ENCODE results near the gene TMEM168. TPM values are rescaled to one million over a fixed set of nuclear protein-coding genes. Genes with fewer than 3 reads are reported as not detected.
"Not testable (repeated sequence)": the region's sequence is repeated elsewhere in the genome, so short reads cannot be mapped to it uniquely, and the experiment has no call there.

TMEM168 gene
- polyA plus RNA-seq, 4 donors, result 37.7 to 48.7 (median 45.8) TPM

DNA sequence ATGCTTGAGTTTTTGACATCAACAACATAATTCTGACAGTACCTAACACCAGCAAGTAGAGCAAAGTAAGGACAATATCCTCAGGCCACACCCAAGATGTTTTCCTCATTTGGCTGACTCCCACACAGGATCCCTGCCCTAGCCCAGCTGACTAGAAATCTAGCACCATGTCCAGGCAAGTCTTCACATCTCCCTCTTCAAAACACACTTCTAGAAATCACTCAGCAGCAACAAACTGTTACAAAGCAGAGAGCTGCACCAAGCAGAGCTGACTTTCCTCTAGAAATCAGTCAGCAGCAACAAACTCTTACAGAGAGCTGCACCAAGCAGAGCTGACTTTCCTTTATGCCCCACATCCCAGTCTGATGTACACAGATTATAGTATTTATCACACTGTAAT lies 7.7 kb downstream of the TMEM168 start:
- DNase-seq (ENCODE audit: low read depth in 4 of 4, low spot score in 3 of 4), result no peak

DNA sequence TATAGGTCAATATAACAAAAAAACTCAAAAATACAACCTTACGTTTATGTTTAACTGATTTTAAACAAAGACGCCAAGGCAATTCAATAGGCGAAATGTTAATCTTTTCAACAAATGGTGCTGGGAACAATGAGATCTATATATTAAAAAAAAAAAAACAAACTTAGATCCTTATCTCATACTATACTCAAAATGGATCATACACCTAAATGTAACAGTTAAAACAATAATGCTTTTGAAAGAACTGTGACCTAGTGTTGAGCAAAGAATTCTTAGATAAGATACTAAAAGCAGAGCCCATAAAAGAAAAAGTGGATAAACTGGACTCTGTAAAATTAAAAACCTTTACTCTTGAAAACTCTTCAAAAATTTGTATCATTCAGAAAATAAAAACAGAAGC lies 8.6 kb downstream of the TMEM168 start:
- DNase-seq (ENCODE audit: low read depth in 4 of 4, low spot score in 3 of 4), result no peak

DNA sequence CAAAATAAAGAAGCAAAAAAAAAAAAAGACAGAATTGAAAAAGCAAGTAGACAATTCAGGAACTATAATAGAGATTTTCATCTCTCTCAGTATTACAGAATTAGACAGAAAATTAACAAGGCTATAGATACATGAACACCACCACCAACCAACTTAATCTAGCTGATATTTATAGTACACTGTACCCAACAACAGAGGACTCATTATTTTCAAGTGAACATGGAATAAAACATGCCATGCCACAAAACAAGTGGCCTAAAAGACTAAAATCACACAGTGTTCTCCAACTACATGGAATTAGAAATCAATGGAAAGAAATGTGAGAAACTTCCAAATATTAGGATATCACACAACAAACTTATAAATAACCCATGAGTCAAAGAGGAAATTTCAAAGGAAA lies 9.1 kb downstream of the TMEM168 start:
- DNase-seq (ENCODE audit: low read depth in 4 of 4, low spot score in 3 of 4), result no peak

DNA sequence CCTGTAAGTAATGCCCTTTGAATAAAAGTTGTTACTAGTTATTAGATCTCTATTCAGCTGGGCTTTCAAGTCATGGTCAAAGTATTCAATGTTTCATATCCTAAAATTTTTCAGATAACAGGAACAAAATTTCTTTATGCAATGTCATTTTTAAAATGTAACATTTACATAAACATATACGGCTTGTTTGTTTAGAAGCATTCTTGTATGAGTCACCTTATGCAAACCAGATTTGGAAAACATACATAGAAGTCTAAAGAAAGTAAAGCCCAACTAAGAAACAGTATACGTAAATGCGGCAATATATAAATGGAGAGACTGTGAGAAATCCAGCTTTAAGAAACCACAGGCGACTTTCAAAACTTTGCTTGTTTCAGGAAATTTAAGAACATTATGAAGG lies 10.5 kb downstream of the TMEM168 start:
- no peak for DNase-seq (ENCODE audit: low read depth in 4 of 4, low spot score in 3 of 4)

DNA sequence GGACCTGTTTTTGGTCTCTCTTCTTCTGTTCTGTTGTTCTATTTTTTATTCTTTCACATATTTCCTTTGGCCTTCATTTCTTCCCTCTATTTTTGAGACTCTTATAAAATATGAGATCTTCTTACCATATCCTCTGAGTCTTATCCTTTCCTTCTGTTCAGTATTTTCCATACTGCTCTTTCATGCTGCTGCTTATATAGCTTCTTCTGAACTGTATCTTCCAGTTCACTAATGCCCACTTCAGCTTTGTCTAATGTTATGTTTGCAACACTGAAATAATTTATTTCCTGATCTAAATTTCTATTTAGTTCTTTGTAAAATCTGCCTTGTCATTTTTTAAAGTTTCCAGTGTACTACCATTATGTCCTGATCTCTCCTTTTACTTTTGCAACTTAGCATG lies 12.8 kb downstream of the TMEM168 start:
- no peak for DNase-seq (ENCODE audit: low read depth in 4 of 4, low spot score in 3 of 4)

DNA sequence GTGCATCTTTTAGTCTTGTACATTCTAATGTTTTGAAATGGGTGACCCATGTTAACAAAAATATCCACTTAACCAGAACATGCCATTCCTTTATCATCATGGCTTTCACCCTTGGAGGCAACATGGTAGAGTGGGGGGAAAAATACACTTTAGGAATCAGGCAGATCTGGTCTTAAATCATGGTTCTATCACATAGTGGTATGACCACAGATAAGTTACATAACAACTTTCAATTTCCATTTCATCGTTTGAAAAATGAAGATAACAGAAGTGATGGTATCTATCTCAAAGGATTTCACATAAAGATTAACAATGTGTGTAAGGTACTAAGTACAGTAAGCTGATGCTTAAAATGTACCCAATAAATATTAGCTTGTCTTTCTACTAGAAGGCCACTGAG lies 19.0 kb downstream of the TMEM168 start:
- DNase-seq (ENCODE audit: low read depth in 4 of 4, low spot score in 3 of 4), result no peak

DNA sequence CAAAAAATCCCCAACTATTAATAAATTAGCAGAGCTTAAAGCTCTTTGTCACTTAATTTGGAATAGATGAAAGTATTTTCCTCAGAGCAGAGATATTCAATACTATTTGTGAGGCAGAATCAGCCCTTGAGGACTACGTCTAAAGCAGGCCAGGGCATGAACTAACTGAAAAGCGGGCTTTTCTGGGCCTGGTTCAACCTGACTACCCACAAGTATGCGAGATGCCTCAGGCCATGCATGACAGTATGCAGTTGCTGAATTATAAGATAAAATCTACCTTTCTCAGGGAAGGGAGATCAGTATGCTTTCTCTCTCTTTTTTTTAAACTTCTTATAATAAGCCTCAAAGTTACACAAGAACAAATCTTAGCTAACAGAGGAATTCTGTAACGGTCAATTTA lies 20.1 kb downstream of the TMEM168 start:
- DNase-seq (ENCODE audit: low read depth in 4 of 4, low spot score in 3 of 4), result peak in 2 of 4 donors; percentile 8 to 22

DNA sequence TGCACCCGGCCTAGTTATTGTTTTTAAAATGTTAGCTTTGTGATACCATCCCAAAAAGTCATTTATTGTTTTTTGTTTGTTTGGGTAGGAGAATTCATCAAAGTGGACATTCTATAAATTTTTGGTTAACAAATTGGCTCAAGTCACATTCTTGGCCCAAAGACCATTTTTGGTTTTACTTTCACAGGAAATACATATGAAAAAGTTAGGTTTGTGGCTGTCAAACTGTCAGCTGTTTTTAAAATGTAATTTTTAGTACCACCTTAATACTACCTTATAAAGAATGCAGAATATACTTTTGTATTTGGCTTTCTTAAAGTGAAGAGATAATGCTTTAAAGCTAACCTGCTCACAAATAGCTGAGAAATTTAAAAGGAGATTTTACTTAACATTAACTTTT lies 25.1 kb downstream of the TMEM168 start:
- DNase-seq (ENCODE audit: low read depth in 4 of 4, low spot score in 3 of 4), result no peak

DNA sequence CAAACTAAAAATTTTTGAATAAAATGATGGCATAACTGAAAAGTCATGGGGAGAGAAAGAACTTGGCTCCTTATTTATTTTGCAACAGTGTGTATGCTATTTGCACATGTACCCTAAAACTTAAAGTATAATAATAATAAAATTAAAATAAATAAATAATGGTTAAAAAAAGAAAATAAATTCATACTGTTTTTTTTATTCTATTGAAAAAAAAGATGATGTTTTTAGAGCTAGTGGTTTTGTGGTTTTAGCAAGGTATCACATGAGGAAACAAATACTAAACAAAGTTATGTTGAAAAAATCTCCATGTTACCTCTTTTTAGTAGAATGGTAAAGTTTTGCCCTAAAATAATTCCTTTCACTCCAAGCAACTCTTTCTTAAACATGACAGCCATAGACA lies 26.2 kb downstream of the TMEM168 start:
- DNase-seq (ENCODE audit: low read depth in 4 of 4, low spot score in 3 of 4), result no peak

DNA sequence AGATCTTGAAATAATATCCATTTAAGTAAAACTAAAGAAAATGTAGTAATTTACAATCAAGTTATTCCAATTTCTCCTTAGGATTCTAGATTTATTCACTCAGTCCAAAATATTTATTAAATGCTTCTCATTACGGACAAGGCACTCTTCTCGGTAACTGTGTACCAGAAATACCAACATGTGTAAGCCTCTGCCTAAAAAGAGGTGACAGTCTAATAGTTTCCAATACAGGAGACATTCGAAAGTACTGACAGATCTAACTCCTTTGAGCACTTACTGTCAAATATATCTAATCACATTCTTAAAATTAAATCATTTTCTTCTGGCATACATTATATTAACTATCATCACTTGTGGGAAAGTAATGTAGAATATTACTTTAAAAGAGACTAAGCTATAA lies 26.9 kb downstream of the TMEM168 start:
- DNase-seq (ENCODE audit: low read depth in 4 of 4, low spot score in 3 of 4), result no peak

DNA sequence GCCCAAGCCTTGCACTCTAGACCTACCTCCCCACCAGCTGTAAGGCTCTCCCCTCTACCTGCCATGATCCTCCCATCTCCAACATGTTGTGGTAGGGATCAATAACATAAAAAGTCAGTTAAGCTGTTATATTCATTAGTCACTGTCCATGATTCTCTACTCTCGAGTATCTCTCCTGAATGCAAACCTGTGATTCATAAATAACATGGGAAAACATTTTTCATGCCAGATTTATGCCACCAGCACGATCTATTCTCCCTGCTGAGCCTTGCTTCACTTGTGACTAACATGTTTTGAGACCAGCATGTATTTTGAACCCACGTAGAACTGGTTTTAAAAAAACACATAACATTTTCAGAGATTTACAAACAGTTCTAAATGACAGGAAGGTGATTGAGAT lies 30.3 kb downstream of the TMEM168 start:
- DNase-seq (ENCODE audit: low read depth in 4 of 4, low spot score in 3 of 4), result no peak

DNA sequence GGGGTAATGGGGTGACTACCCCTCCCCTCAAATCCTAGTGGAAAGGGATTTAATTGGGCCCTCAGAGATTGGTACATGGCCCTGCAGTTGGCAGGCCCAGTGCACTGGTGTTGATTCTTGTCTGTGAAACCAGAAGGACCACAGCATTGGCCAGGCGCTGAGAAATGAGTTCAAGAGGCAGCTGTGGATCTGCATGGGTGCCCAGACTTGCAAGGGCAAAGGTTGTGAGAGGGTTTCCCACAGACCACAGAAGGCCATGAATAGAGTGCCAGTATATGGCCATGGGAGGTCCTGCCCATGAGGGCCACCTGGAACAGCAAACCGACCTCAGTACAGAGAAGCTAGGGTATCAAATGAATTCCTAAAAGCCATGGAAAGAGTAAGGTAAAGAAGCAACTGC lies 32.9 kb downstream of the TMEM168 start:
- no peak for DNase-seq (ENCODE audit: low read depth in 4 of 4, low spot score in 3 of 4)

DNA sequence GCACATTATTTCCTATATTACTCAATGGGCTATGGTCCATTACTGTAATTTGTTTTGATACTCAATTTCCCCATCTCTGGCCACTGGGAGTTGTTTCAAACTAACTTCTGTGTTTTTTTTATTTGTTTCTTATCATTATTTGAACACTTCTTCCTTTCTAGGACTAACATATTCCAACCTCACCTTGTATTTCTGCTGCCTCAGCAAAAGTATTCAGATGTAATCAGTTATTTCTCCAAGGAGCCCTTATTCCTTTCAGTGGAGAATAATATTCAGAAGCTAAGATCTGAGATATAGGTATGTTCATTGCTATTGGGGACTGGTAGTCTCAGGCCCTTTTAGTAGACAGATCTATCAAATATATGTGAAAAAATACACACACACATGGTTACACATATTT lies 36.9 kb downstream of the TMEM168 start:
- DNase-seq (ENCODE audit: low read depth in 4 of 4, low spot score in 3 of 4), result no peak

DNA sequence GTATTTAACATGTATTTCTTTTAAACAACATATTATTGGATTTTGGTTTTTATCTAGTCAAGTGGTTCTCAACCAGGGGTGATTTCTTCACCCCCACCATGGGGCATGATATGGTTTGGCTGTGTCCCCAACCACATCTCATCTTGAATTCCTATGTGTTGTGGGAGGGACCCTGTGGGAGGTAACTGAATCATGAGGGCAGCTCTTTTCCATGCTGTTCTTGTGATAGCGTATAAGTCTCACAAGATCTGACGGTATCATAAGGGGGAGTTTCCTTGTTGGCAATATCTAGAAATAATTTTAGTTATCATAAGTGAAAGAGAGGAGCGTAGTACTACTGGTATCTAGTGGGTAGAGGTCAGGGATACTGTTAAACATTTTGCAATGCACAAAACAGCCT lies 37.6 kb downstream of the TMEM168 start:
- no peak for DNase-seq (ENCODE audit: low read depth in 4 of 4, low spot score in 3 of 4)

DNA sequence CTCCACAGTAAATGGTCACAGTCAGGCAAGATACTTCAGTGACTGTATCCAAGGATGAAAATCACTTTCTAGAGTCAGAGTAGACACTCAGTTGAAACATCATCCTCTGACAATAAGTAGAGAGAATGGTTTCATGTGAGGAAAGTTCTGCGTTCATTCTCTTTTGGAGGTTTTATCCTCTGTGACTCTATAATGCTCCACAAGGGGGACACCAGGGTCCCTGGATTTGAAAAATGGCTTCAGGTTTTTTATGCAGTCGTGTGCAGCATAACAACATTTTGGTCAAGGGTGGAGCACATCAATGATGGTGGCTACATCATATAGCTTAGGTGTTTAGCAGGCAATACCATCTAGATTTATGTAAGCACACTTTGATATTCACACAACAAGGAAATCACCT lies 40.4 kb downstream of the TMEM168 start:
- DNase-seq (ENCODE audit: low read depth in 4 of 4, low spot score in 3 of 4), result no peak

DNA sequence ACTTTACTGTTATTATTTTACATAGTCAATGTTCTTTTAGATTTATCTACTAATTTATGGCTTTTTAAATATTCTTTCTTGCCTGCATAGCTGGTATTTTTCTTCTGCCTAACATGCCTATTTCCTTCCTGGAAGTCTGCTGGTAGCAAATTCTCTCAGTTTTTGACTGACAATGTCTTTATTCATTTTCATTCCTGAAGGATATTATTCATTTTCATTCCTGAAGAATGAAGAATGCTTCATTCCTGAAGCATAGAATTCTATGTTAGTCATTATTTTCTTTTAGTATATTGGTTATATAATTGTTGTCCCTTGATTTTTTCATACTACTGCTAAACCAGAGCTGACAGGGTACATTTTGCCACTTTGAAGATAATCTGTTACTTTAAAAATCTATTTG lies 41.8 kb downstream of the TMEM168 start:
- no peak for DNase-seq (ENCODE audit: low read depth in 4 of 4, low spot score in 3 of 4)

DNA sequence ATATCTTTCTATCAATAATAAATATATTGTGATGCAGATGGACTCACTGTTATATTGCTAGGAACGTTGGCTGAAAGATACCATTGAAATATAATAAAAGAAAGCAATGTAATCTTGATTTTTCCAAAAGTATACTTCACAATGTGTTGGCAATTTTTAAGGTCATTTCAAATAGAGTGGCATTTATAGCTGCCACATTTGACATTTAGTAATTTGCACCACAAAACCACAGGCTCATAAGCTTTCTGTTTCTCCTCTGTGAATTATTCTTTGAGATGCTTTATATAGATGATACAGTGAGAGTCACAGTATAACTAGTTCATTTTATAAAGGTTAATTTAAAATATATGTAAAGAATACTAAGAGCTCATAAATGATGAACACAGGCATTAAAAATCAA lies 44.6 kb downstream of the TMEM168 start:
- no peak for DNase-seq (ENCODE audit: low read depth in 4 of 4, low spot score in 3 of 4)

DNA sequence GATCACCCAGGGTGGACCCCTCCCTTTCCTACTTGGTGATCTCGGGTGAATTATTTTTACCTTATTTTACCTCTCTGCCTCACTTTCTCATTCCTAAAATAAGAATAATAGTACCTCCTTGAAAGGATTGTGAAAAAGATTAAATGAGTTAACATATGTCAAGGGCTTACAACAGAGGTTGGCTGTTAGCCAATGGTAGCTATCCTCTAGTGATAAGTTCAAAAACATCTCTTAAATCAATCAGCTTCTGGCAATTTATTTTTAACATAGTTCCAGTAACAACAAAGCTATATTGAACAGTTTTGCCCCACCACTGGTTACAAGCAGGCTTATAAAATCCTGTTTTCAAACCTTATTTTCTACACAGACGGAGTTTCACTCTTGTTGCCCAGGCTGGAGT lies 45.4 kb downstream of the TMEM168 start:
- no peak for DNase-seq (ENCODE audit: low read depth in 4 of 4, low spot score in 3 of 4)

DNA sequence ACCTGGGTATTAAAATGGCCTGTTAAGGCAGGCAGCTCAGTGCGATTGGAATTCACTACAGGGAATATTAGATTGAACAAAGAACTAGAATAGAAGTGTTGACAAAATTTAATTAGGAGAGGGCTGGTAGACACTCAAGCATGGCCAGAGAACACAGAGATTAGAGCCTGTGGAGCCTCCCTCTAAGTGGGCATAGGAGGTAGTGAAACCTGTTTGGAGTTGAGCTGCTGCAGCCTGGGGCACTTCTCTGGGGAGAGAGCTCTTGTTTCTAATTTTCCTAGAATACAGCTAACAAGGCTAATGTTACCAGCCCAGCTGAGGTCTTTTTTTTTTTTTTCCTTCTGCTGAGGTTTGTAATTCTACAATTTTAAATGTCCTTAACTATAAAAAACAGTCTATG lies 46.4 kb downstream of the TMEM168 start:
- DNase-seq (ENCODE audit: low read depth in 4 of 4, low spot score in 3 of 4), result peak in 2 of 4 donors; percentile 6 to 41

DNA sequence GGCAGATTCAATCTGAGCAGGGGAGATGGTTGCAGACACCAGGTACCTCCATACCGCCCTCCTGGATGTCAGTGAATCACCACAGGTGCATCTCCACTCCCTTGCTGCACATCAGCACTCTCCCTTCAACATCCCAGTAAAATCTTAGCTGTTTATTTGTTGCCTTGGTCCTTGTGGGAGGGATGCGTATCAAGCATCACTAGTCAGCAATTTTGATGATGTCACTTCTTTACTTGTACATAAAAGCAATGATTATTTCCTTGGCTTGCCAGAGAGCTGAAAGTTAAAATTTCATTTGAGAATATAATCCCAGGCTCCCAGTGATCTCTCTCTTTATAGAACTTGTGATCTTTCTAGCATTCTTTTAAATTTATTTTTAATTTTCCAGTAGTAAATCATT lies 49.5 kb downstream of the TMEM168 start:
- no peak for DNase-seq (ENCODE audit: low read depth in 4 of 4, low spot score in 3 of 4)

DNA sequence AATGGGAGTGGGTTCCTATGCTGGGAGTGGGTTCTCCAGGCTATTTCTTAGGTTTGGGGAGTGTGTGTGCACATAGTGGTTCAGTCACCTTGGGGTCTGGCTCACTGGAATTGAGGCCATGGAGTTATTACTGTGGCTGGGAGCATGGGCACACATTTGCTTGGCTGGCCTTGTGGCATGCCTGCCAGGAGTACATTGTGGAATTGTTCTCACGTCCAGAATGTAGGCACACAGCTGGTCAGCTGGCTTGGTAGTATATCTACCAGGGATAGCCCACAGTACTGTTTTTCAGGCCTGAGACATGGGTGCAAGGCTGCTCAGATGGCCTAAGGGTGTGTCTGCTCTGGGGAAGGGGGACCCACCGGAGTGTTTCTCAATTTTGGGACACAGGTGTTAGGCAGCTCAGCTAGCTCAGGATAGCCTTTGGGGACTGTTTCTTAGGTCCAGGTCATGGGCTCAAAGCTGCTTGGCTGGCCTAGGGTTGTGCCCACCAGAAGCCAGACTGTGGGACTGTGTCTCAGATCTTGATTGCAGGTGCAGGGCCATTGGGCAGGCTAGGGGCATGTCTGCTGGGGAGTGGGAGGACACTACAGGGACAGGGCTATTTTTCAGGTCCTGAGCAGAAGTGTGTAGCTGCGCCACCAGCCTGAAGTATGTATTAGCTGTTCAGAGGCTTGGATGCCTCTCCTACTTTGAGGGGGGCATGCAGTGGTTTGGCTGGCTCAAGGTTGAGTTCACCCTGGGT lies 50.6 kb downstream of the TMEM168 start:
- no peak for DNase-seq (ENCODE audit: low read depth in 4 of 4, low spot score in 3 of 4)

DNA sequence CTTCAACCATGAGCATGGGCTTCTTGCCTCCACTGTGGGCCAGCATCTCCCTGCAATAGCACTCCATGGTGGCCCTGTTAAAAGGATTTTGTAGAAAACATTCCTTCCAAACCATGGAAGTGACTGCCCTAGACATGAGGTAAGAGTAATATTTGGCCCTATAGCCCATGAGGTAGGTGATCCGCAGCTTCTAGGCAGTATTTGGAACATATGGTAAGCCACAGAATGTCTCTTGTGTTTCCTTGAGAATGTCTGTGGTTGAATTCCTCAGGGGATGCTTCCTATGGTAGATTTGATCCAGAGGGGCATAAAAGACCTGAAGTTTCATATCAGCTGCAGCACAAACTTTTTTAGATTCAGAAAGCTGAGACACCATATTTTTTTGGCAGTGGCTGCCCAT lies 54.9 kb downstream of the TMEM168 start:
- DNase-seq (ENCODE audit: low read depth in 4 of 4, low spot score in 3 of 4), result no peak

DNA sequence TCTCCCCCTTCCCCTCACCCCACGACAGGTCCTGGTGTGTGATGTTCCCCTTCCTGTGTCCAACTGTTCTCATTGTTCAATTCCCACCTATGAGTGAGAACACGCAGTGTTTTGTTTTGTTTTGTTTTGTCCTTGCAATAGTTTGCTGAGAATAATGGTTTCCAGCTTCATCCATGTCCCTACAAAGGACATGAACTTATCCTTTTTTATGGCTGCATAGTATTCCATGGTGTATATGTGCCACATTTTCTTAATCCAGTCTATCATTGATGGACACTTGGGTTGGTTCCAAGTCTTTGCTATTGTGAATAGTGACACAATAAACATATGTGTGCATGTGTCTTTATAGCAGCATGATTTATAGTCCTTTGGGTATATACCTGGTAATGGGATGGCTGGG lies 58.9 kb downstream of the TMEM168 start:
- DNase-seq (ENCODE audit: low read depth in 4 of 4, low spot score in 3 of 4), result not testable (repeated sequence)

Data from left renal pelvis (tissue), 4 donors.